GM19455 (cell line): ENCODE results near the gene ATP5F1D.

ENCODE experiments used
- ATAC-seq: cut with Tn5 transposase; IDR thresholded peaks from one replicate; pipeline ENCODE4 v1.9.1; 2021; ENCODE audit not compliant: unreplicated experiment

The ATP5F1D gene

GRCh38 chr19:1269065-1269477 is 27.5 kb downstream of the ATP5F1D start, which contains the start of gene CIRBP:
Gene CIRBP (plus strand): TSS chr19:1269332. CDS start chr19:1270934, 1,602 bp downstream.
- ATAC-seq, result peak; percentile 48

GRCh38 chr19:1269478-1270212 is 28.1 kb downstream of the ATP5F1D start:
- peak; percentile 18 for ATAC-seq

GRCh38 chr19:1270213-1270853 is 28.8 kb downstream of the ATP5F1D start:
- no peak for ATAC-seq

GRCh38 chr19:1270854-1271527 is 29.4 kb downstream of the ATP5F1D start:
- ATAC-seq, result no peak

GRCh38 chr19:1271528-1272422 is 30.2 kb downstream of the ATP5F1D start:
- ATAC-seq, result no peak

- ATAC-seq, result no peak
Measured at GRCh38 chr19:1272423-1273262, 31.1 kb downstream of the ATP5F1D start.

- no peak for ATAC-seq
Measured at GRCh38 chr19:1273263-1274041, 31.9 kb downstream of the ATP5F1D start.

GRCh38 chr19:1274081-1274851 is 32.7 kb downstream of the ATP5F1D start:
- no peak for ATAC-seq

GRCh38 chr19:1274852-1275259 is 33.3 kb downstream of the ATP5F1D start:
- ATAC-seq, result no peak

- ATAC-seq, result peak; percentile 71
Measured at GRCh38 chr19:1275260-1275975, 33.9 kb downstream of the ATP5F1D start, which contains the start of gene FAM174C. Gene FAM174C (plus strand): TSS chr19:1275530. CDS start chr19:1275550, 20 bp downstream.

- ATAC-seq, result no peak
Measured at GRCh38 chr19:1275976-1276627, 34.6 kb downstream of the ATP5F1D start.

- no peak for ATAC-seq
Measured at GRCh38 chr19:1276628-1277022, 35.1 kb downstream of the ATP5F1D start.

- no peak for ATAC-seq
Measured at GRCh38 chr19:1277061-1277460, 35.5 kb downstream of the ATP5F1D start.

- ATAC-seq, result no peak
Measured at GRCh38 chr19:1278074-1278473, 36.5 kb downstream of the ATP5F1D start.

- no peak for ATAC-seq
Measured at GRCh38 chr19:1278713-1279660, 37.4 kb downstream of the ATP5F1D start.

GRCh38 chr19:1279782-1280341 is 38.3 kb downstream of the ATP5F1D start:
- ATAC-seq, result no peak
